GM19193 (cell line): ENCODE measurements around the gene COPZ2.

Experiments
- POLR2A ChIP-seq: IDR thresholded peaks from 4 replicates; pipeline ENCODE4 v1.6.1; 2011; ENCODE audit not compliant: insufficient read depth, insufficient read length; ENCODE audit errors: extremely low read depth

The COPZ2 gene

DNA sequence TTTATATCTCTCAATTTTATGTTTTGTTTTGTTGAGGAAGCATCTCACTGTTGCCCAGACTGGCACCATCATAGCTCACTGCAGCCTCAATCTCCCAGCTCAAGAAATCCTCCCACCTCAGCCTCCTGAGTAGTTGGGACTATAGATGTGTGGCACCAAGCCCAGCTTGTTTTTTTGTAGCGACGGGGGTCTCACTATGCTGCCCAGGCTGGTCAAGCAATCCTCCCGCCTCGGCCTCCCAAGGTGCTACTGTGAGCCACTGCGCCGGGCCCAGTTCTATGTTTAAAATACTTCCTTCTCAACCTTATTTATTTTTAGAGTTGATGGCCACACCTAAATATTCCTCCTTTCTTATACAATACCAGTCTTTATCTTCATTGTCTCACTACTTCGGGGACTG, 8.7 kb upstream of the COPZ2 start:
- TF ChIP-seq POLR2A: no peak

DNA sequence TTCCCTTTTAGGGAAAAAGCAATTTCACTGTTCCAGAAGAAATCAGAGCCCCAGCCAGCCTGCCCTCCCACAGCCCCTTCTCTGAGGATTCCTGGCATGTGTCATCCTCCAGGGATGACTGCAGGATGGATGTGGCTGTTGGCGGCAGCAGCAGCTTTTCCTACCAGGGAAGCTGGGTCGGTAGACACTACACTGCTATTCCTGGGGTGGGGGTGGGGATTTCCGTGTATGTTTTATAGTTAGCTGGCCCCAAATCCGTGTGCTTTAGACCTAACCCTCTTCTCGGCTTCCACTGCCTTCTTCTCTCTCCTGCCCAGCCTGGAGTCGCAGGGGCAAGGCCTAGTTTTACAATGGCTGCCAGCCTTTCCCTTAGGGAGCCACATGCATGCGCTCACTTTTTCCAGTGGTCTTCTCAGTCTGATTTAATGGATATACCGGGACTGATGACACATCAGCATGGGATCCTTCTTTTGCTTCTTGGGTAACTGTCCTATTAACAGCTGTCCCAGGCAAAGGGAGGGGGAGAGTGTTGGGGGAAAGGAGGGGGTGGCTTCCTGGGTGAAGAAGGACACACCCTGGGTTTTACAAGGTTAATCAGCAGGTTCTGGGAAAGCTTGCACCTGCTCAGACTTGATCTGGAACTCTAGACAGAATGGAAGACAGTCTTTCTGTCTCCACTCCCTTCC, 7.9 kb upstream of the COPZ2 start:
- no peak for TF ChIP-seq POLR2A

DNA sequence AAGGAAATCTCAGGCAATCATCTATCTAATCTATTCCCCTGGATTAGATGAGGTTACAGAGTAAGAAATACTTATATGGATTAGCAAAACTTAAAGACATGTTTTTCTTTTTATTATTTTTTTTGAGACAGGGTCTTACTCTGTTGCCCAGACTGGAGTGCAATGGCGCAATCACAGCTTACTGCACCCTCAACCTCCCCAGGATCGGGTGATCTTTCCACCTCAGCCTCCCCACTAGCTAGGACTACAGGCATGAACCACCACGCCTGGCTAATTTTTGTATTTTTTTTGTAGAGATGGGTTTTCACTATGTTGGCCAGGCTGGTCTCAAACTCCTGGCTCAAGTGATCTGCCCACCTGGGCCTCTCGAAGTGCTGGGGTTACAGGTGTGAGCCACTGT, 7.3 kb upstream of the COPZ2 start:
- TF ChIP-seq POLR2A: no peak

DNA sequence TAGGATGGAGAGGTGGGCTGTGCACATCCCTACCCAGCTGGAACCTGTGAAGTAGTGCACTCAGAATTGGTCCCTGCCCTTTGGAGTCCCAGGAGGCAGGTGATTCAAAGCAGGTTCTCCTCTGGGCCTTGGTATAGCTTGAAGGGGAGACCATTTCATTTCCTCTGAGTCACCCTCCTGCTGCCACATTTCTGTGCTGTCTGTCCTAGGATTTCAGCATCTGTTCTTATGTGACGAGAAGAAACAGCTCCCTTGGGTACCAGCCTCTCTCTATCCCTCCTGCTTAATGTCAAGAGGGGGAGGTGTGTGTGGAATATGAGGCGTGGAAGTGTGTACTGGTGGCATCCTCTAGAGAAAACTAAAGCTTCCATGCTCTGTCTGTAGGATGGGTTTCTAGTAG, 5.6 kb upstream of the COPZ2 start:
- TF ChIP-seq POLR2A: no peak

DNA sequence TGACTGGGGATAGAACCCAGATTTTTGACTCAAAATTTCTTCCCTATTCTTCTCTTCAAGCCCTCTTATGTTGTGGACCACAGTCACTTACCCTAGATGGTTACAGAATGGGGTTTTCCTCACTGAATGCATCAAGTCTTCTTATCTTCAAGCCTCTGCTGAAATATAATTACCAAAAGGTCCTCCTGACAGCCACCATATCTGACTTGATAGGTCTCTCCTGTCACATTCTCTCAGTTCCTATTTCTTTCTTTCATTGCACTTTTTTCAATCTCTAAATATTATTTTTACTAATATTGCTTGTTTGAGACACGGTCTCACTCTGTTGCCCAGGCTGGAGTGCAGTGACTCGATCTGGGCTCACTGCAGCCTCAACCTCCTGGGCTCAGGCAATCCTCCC, 1.1 kb upstream of the COPZ2 start:
- no peak for TF ChIP-seq POLR2A

DNA sequence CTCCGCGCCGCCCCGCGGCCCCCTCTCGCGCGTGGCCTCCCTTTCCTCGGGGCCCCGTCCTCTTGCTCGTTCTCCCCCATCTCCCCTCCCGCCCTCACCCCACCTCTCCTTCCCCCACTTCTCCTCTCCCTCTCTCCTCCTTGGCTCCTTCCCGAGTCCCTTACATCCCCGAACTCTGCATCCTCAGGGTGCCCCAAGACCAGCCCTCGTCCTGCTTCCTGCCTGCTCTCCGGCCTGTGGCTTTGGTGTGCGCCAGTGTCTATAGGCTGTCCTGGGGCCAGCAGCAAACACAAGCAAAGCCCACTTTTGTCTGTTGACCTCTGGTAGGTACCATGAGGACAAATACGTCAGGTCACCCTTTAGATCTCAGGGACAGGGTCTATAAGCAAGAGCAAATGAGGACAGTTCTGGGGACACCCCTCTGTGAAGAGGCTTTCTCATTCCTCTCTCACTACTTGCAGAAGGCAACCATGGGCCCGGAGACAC, 284 bp upstream of the COPZ2 start:
- TF ChIP-seq POLR2A: no peak

DNA sequence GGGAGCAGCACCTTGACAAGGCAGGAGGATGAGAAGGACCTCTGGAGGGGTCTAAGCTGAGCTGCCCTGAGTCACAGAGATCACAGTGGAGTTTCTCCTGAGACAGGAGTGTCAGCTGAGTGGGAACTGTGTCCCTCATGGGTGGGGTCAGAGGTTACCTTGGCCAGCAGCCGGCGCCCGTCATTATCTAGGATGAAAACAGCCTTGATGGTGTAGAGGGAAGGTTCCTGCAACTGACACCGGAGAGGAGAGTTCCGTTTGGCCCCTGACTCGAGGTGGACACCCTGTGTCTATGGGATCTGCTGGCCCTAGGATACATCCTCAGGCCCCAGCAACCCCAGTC, 933 bp downstream of the COPZ2 start:
- no peak for TF ChIP-seq POLR2A

DNA sequence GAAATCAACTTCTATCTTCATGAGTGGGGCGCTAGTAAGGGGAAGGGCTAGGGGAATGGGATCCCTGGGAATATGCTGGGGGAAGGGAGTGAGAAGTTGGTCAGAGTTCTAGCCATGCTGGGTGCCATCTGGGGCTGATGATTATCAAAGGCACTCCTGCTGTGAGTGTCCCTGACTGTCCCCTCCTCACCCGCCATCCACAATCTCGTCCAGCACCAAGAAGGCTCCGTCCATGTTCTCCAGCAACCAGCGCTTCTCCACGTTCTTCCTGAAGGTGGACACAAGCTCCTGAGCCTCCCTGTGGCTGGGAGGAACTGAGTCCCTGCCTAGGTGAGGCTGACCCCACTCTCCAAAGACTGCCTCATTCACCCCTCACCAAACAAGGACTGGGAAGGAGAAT, 5.6 kb downstream of the COPZ2 start:
- TF ChIP-seq POLR2A: no peak

DNA sequence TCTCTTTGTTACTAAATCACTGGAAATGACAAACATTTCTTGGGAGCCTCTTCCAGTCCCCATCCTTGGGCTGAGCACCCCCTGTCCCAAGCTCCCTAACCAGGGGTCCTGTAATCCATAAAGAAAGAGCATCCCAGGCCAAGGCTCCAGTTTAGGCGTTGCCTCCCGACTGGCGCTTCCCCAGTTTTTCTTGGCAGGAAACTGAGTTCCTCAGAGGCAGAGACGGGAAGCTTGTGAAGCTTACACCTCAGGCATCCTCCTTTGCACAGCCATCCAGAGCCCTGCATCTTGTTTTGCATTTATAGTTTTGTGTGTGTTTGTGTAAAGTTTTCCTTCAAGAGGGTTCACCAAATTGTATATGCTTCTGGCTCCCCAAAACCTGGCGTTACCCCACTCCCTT, 7.1 kb downstream of the COPZ2 start:
- no peak for TF ChIP-seq POLR2A

DNA sequence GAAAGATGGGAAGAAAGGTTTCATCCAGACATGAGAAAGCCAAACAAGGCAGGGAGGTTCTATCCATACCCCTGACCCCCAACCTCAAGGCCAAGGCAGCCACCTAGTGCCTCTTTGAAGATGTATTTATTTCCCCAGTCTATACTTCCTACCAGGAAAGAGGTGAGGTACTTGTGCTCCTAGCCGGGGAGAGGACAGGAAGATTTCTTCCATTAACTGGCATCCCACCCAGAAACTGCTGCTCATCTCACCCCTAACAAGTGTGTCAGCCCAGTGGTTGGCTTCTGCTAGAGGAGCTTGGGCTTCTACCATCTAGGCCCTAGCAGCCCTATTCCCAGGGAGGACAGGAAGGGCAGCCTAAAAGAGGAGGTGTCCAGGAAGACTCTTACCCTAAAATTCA, 8.9 kb downstream of the COPZ2 start:
- TF ChIP-seq POLR2A: no peak

DNA sequence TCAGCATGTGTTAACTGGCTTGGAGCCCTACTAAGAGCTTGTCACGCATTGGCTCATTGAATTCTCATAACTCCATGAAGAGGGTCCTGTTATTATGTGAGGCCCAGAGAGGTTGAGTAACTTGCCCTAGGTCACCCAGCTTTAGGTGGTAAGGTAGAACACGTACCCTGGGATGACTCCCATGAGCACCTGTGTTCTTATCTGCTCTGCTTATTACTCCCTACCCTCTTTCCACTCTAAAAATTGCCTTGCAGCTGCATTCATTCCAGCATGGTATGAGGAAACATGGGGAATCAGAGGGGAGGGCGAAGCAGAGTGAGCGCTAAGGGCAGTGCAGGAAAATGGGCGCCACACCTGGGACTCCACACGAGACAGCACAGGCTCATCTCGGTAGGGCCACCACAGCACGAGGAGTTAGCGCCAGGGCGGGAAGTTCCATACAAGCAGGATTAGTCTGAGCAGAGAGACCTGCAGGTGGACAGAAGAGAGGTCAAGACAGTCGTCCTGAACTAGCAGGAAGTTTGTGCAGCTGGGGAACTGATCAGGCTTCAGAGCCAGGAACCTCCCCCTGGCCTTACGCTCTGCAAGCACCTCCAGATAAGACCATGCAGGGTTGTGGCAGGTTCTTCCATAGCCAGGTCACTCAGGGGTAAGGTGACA, 10.1 kb downstream of the COPZ2 start:
- no peak for TF ChIP-seq POLR2A

DNA sequence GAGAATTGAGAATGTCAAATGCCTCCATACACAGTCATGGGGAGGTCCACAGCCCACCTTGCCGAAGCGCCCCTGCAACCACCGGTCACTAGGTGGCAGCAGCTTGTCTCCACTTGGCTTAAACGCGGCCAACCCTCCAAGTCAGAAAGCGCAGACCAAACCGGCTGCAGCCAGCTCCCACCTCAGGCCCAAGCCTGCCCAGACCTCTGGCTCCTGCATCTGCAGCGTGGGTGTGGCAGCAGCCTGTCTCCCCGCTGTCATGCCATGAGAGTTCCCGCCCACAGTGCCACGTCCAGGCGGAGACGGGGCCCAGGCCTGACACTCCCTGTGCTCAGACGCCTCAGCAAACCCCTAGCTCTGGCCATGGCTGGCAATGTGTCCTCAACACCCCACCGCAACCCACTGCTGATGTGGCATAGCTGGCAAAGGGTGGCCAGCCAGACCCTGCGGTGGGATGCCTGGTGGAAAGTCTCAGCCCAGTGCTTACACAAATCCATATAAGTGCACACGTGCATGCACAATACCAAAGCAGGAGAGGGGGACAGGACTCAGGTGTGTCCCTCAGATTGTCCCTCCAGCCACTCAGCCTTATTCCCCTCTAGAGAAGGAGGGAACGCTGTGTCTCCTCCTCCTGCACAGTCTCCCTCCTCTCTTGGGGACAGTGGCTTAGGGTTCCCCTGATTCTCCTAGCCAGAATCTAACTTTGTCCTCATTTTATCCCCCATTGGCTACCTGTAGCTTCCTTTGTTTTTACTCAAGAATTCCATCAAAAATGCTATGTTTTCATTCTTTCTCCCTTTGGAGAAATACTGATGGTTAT, 10.9 kb downstream of the COPZ2 start:
- no peak for TF ChIP-seq POLR2A

DNA sequence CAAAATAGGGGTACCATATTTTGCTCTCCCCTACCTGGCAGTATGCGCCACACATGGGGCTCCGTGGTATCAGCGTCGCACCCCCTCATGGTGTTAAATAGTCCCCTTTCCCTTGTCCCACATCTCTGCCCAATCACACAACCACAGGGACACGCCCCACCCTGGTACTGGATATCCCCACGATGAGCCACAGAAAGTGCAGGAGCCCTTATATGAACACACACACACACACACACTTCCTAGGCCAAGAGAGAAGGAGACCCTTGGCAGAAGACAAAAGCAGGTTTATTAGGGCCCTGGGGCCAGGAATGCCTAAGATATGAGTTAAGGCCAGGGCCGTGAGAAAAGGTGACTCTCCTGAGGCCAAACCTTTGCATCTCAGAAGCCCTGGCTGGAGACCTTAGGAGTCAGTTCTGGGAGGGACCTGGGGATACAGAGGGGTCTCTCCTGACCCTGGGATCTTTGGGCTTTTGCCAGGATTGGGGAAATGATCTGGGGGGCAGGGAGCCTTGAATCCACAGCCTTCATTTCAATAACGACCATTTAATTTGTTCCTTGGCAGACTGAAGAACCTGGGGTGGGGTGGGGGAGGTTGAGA, 11.6 kb downstream of the COPZ2 start:
- no peak for TF ChIP-seq POLR2A

DNA sequence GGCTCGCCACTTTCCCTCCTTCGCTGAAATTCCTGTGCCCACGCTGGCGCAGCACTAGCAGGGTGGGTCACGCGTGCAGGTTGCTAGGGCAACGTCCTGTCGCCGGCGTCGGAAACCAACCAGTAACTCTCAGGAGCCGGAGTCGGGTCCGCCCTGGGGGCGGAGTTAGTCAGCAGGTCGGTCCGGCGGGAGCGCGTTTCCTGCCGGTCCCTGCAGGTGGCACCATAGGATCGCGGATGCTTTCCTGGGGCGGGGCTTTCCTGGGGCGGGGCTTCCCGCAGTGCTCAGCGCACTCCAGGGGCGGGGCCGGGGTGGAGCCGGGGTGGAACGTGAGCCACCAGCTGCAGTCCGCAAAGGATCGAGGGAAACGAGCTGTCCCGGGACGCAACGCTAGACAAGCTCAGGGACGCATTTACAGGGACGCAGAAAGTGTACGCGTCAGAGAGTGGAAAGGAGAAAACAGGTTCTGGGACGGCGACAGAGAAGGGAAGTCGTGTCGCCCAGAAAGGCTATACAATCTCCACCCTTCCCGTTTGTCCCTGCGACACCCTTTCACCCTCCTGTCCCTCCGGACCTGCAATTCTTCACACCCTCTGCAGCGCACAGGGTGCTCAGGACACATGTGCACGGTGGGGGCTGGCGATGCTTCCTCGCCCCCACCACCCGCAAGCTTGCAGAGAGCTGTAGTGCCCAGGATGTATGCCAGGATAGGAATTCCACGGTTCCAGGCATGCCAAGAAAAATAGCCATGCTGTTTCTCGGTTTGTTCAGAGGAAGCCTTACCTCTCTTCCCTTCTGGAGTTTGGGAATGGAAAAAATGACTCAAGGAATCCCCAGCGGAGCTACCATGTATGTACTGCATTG, 12.3 kb downstream of the COPZ2 start:
- TF ChIP-seq POLR2A: no peak
